Left ventricle myocardium superior (tissue), 1 donor: ENCODE results near the gene RNF223. TPM values are rescaled to one million over a fixed set of nuclear protein-coding genes. Genes with fewer than 3 reads are reported as not detected.

Experiments
- ATAC-seq: fragments of 200-7000 bp; cut with Tn5 transposase; one replicate; pipeline ENCODE4 v1.9.1; 2020; ENCODE audit warnings: mild to moderate bottlenecking, moderate library complexity
- DNase-seq: peaks from one replicate; pipeline ENCODE4 v3.0.0-alpha.2; 2020
- intact Hi-C: fragments of 100-400 bp; cut with micrococcal nuclease; formaldehyde crosslinking; loops from one replicate; pipeline ENCODE4 v1.11.0; 2022
- total RNA-seq: library from RNA; stranded (reverse); fragmentation: NEBNext Ultra II Directional; extraction: Animal tissue kit (Norgen Biotek cat#: 25700); gene quantifications from one replicate; pipeline ENCODE4 v1.2.1, GENCODE V29; 2021
- donor health status: DM: no; HTN: yes; CAD: no; lungs with severe emphysema.

The RNF223 gene
- total RNA-seq, 1 donor from 2014 or later: not detected

DNA sequence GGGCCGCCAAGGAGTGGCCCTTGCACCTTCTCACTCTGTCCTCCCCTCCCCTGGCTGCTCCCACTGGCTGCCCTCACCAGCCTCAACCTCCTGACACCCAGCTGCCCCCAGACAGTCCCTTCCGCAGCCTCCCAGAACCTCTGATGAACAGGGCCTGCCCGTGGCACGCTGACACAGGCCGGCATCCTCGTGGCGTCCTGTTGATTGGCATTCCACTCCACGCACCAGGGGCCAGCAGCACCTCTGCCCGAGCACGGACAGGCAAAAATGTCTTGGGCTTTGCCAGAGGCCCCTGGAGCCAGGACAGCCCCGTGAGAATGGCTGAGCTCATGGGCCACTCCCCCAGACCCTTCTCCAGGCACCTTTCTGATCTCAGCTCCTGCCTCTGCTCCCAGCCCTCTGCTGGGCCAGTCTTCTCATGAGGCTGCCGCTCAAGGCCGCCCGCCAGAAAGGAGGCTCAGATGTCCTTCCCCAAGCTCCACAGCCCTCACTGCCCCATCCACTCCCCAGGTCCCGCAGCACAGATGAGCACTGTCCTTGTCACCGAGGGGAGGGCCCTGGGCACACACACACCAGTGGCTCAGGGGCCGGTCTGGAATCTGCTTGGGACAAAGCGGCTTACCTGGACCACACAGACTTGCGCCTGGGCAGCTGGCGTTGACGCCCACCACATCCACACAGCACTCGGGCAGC lies 15.8 kb upstream of the RNF223 start:
- DNase-seq (no peak), ATAC-seq (no peak)
- intact Hi-C loops: no loop called here

DNA sequence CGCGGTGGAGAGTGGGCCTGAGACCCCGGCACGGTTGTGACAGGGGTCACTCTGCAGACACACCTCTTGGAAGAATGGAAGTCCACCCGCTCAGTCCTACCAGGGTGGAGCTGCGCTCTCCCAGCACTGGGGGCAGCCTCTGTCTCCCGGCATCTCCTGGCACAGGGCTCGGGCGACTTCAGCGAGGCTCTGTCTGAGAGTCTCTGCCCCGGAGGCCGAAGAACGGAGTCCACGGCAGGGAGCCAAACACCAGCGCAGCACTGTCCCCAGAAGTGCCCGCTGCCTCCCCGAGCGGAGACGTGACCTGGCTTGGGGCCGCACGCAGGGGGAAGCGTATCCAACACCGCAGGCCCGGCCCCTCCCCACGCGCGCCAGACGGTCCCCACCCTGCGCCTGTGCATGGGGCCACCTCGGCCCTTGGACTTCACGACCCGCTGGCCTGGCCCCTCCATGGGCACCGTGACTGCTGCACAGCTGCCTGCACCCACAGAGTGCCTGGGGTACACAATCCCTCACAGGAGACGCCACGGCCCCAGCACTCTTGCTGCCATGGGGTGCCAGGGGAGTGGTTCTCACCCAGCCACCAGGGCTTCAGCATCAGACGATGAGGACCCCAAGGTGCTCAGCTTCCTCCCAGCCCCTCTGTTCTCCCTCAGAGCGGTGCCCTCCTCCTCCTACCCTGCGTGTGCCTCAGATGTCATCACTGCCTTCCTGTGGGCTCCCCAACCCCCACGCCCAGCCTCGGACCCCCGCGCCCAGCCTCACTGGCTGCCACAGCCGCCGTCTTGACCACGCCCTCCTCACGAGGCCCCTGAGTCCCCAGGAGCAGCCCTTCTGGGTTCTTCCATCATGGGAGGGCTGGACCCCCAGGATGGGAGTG lies 14.9 kb upstream of the RNF223 start:
- DNase-seq (no peak), ATAC-seq (no peak)
- intact Hi-C loops: no loop called here

DNA sequence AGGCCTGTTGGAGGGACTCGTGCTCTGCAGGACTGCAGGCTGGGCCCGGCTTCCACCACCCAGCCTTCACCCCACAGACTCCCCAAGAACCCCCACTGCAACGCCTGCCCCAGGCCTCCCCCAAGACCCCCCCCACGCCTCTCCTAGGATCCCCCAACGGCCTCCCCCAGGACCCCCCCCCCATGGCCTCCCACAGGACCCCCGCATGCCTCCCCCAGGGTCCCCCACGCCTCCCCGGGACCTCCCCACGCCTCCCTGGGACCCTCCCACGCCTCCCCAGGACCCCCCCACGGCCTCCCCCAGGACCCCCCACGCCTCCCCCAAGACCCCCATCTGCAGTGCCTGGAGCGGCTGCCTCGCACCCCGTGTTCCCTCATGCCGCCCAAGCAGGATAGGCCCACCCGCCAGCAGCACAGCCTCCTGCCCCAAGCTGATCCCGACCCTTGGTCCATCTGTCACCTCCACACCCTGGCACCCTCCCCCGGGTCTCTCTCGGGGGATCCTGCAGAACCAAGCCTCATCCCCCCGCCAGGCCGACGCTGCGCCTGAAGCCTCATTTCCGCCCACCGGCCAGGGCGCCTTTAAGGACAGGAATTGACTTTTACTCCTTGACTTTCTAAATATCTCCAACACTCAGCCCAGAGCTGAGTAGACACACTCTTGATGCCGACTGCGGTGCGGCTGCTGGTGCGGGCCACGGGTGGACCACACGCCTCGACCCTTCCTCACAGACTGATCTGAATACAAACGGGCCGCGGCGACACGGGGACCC lies 14.1 kb upstream of the RNF223 start:
- DNase-seq (no peak), ATAC-seq (no peak)
- intact Hi-C loops: no loop called here

DNA sequence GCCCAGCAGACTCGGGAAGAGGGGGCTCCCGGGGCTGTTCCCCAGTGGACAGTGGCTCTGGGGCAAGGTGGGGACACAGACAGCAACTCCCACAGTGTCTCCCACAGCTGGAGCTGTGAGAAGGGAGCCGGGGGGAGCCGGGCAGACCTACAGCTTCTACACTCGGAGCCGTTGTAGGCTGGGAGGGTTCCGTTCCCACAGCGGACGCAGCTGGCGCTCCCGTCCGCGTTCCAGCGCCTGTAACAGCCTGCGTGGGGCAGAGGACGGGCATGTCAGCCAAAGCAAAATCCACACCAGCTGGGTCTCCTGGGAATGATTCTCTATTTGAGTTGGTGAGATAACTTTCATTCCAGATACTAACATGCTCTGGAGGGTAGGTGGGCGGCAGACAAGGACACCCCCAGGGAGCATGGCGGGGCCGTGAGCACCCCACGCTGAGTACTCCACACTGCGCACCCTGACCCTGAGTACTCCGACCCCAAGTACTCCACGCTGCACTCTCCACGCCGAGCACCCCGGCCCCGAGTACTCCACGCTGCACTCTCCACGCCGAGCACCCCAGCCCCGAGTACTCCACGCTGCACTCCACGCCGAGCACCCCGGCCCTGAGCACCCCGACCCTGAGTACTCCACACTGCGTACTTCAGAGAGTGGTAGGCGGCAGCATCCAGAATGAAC lies 13.4 kb upstream of the RNF223 start:
- intact Hi-C loops: no loop called here
- DNase-seq: no peak
- no peak for ATAC-seq

GRCh38 chr1:1086911-1087341 lies 12.8 kb upstream of the RNF223 start:
- DNase-seq (no peak), ATAC-seq (no peak)
- intact Hi-C loops: no loop called here

GRCh38 chr1:1085911-1086841 lies 12.1 kb upstream of the RNF223 start:
- DNase-seq (no peak), ATAC-seq (no peak)

GRCh38 chr1:1085171-1085841 lies 11.2 kb upstream of the RNF223 start:
- DNase-seq (no peak), ATAC-seq (no peak)
- intact Hi-C loops: no loop called here

More at GRCh38 chr1:1085911-1086841, 12.1 kb upstream of the RNF223 start:
- intact Hi-C loops: no loop called here

GRCh38 chr1:1084372-1085170 lies 10.5 kb upstream of the RNF223 start:
- no peak for ATAC-seq
- intact Hi-C loops: no loop called here
- no peak for DNase-seq

- no peak for ATAC-seq
- intact Hi-C loops: no loop called here
- peak; percentile 15 for DNase-seq
Measured at GRCh38 chr1:1083416-1084371, 9.6 kb upstream of the RNF223 start.

- intact Hi-C loops: no loop called here
- ATAC-seq (no peak), DNase-seq (peak; percentile 26)
Measured at GRCh38 chr1:1082776-1083415, 8.8 kb upstream of the RNF223 start.

DNA sequence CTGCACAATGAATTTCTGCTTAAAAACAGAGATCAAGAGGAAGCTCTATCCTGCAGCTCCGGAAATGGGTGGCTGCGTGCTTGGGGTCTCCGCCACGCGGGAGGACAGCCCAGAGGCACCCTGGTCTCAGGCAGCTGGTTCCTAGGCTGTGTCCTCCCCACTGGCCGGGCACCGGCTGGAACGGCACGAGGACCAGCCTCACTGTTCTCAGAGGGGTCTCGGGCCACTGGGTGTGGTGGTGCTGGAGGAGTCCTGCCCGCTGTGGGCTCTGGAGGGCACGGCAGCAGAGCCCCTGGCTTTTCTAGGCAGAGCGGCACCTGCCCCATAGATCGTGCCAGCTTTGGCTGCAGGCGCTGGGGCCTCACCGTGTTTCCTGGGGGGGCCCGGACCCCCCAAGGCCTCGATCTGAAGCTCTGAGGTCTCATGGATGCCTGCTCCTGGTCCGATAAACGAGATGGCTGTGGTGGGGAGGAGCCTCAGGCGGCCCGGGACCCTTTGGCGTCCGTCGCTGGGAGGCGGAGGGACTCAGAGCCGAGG lies 8.2 kb upstream of the RNF223 start:
- DNase-seq (peak; percentile 21), ATAC-seq (no peak)
- intact Hi-C loops: no loop called here

DNA sequence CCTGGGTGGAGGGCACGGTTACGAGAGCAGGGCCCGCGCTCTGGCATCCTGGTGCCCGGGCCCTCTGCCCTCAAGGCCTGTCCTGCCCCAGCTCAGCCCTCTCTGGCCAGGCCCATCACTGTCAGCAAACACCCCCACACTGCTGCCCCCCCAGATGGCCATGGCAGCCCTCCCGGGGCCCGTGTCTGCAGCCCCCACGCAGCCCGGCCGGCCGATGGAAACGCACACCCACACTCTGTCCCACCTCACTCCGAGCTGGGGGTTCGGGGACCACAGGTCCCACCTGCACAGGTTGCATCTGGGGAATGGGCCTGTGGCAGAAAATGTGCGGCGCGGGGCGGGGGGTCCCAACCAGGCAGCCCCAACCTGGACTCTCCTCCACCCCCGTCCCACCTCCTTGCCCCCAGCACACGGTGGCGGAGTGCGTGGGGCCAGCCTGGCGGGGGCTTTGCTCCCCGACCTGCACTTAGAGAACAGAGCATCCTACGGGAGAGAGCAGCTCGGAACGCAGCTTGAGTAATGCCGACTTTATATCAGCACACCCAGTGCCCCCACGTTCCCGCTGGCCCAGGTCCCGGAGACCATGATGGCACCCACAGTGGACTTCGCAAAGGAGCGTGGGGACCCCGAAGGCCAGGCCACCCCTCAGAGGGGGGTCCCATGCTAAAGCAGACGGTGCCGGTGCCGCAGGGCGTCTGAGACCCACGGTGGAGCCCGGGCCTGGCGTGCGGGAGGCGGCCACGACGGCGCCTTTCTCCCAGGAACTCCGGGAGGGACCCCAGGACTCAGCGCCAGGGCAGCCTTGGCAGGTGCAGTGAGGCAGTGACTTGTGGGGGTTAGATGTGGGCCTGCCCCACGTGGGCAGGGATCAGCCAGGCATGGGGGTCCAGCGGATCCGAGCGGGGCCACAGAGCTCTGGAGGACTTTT lies 7.5 kb upstream of the RNF223 start:
- DNase-seq (peak; percentile 27), ATAC-seq (no peak)
- intact Hi-C loops: no loop called here

DNA sequence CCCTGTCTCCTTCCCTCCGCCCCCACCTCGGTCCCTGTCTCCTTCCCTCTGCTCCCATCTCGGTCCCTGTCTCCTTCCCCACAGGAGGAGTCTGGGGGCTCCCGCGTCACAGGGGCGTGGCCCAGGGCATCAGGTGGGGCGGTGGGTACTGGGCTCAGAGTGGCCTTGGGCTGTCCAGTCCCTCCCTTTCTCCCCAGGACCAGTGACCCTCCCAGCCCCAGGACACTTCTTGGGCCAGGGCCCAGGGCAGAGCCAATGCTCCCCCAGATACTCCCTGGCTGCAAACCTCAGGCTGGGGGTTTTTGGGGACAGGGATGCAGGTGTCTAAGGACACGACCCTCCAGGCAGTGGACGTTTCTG lies 6.8 kb upstream of the RNF223 start:
- DNase-seq (peak; percentile 25), ATAC-seq (no peak)
- intact Hi-C loops: no loop called here

- intact Hi-C loops: no loop called here
- DNase-seq (peak; percentile 82), ATAC-seq (peak; percentile 92)
Measured at GRCh38 chr1:1080122-1080757, 6.1 kb upstream of the RNF223 start.
